ENCODE measurements around the gene CIB2.

The CIB2 gene

GRCh38 chr15:78058401-78058935 is 72.8 kb downstream of the CIB2 start:
- Mint-ChIP-seq H3K4me1 (peaks cover 74% of the 10 kb centered on the region), H3K9me3 (no peaks in the 10 kb centered on the region), H3K27ac (peak overlapping the region in 2 of 3 experiments; percentile 73 to 77), H3K4me3 (no peak overlapping the region), H3K27me3 (ENCODE audit: low read depth) (no peaks in the 10 kb centered on the region), H3K36me3 (ENCODE audit: low read depth) (no peaks in the 10 kb centered on the region)
- no peak for TF ChIP-seq CTCF (IDR thresholded peaks at IDR 0.05; ENCODE audit: unreplicated experiment in 3 of 3)

GRCh38 chr15:78057803-78058202 is 73.4 kb downstream of the CIB2 start:
- no peak overlapping the region for H3K4me3 Mint-ChIP-seq
- H3K9me3 Mint-ChIP-seq = no peaks in the 10 kb centered on the region
- no peaks in the 10 kb centered on the region for H3K27me3 Mint-ChIP-seq (ENCODE audit: low read depth)
- TF ChIP-seq CTCF (IDR thresholded peaks at IDR 0.05; ENCODE audit: unreplicated experiment in 3 of 3) = no peak
- peaks cover 69% of the 10 kb centered on the region for H3K4me1 Mint-ChIP-seq
- H3K27ac Mint-ChIP-seq = peak overlapping the region in 2 of 3 experiments; percentile 55 to 73
- no peaks in the 10 kb centered on the region for H3K36me3 Mint-ChIP-seq (ENCODE audit: low read depth)

GRCh38 chr15:78056714-78057269 is 74.5 kb downstream of the CIB2 start:
- Mint-ChIP-seq H3K4me1 (peaks cover 69% of the 10 kb centered on the region), H3K4me3 (no peak overlapping the region), H3K27me3 (ENCODE audit: low read depth) (no peaks in the 10 kb centered on the region)

GRCh38 chr15:78055919-78056713 is 75.1 kb downstream of the CIB2 start:
- Mint-ChIP-seq H3K27me3 (ENCODE audit: low read depth) (no peaks in the 10 kb centered on the region), H3K36me3 (ENCODE audit: low read depth) (no peaks in the 10 kb centered on the region), H3K9me3 (no peaks in the 10 kb centered on the region), H3K4me3 (peak overlapping the region in 1 of 3 experiments; percentile 35), H3K27ac (peak overlapping the region; percentile 31 to 85 (median 73)), H3K4me1 (peaks cover 74% of the 10 kb centered on the region)
- TF ChIP-seq CTCF (IDR thresholded peaks at IDR 0.05; ENCODE audit: unreplicated experiment in 3 of 3) = no peak

More at GRCh38 chr15:78056714-78057269, 74.5 kb downstream of the CIB2 start:
- Mint-ChIP-seq H3K27ac (peak overlapping the region; percentile 30 to 90 (median 73)), H3K36me3 (ENCODE audit: low read depth) (no peaks in the 10 kb centered on the region), H3K9me3 (no peaks in the 10 kb centered on the region)
- TF ChIP-seq CTCF (IDR thresholded peaks at IDR 0.05; ENCODE audit: unreplicated experiment in 3 of 3) = no peak

- no peaks in the 10 kb centered on the region for H3K36me3 Mint-ChIP-seq (ENCODE audit: low read depth)
- H3K27ac Mint-ChIP-seq = peak overlapping the region in 1 of 3 experiments; percentile 73
- H3K4me1 Mint-ChIP-seq = peaks cover 84% of the 10 kb centered on the region
- H3K9me3 Mint-ChIP-seq = no peaks in the 10 kb centered on the region
- H3K4me3 Mint-ChIP-seq = no peak overlapping the region
- no peak for TF ChIP-seq CTCF (IDR thresholded peaks at IDR 0.05; ENCODE audit: unreplicated experiment in 3 of 3)
- no peaks in the 10 kb centered on the region for H3K27me3 Mint-ChIP-seq (ENCODE audit: low read depth)
Observed at GRCh38 chr15:78054966-78055365, 76.3 kb downstream of the CIB2 start.

Data from nephron (organoid).